GM21786 (cell line): ENCODE measurements around the gene MBD4.
"Not testable (repeated sequence)": the region's sequence is repeated elsewhere in the genome, so short reads cannot be mapped to it uniquely, and the experiment has no call there.

Experiments used
- ATAC-seq: cut with Tn5 transposase; IDR thresholded peaks from one replicate; pipeline ENCODE4 v1.9.1; 2021; ENCODE audit not compliant: unreplicated experiment

MBD4 gene

GRCh38 chr3:129412542-129413198, 27.1 kb downstream of the MBD4 start:
- no peak for ATAC-seq

- ATAC-seq: no peak
Observed at GRCh38 chr3:129410971-129411370, 28.8 kb downstream of the MBD4 start.

GRCh38 chr3:129409541-129409940, 30.2 kb downstream of the MBD4 start:
- ATAC-seq: no peak

GRCh38 chr3:129404610-129405009, 35.1 kb downstream of the MBD4 start:
- ATAC-seq: peak; percentile 54

GRCh38 chr3:129404130-129404529, 35.6 kb downstream of the MBD4 start:
- ATAC-seq: no peak

GRCh38 chr3:129403450-129403849, 36.3 kb downstream of the MBD4 start:
- no peak for ATAC-seq

- ATAC-seq: no peak
Observed at GRCh38 chr3:129402616-129403015, 37.1 kb downstream of the MBD4 start.

GRCh38 chr3:129402210-129402609, 37.5 kb downstream of the MBD4 start:
- ATAC-seq: no peak

GRCh38 chr3:129399895-129400357, 39.8 kb downstream of the MBD4 start:
- ATAC-seq: peak; percentile 4

GRCh38 chr3:129399145-129399894, 40.4 kb downstream of the MBD4 start:
- peak; percentile 83 for ATAC-seq

- no peak for ATAC-seq
Observed at GRCh38 chr3:129398803-129399144, 41.0 kb downstream of the MBD4 start.

- not testable (repeated sequence) for ATAC-seq
Observed at GRCh38 chr3:129393760-129394564, 45.8 kb downstream of the MBD4 start.

GRCh38 chr3:129393271-129393670, 46.5 kb downstream of the MBD4 start:
- ATAC-seq: no peak

GRCh38 chr3:129392106-129392887, 47.5 kb downstream of the MBD4 start:
- ATAC-seq: not testable (repeated sequence)

- not testable (repeated sequence) for ATAC-seq
Observed at GRCh38 chr3:129391583-129391982, 48.2 kb downstream of the MBD4 start.

- no peak for ATAC-seq
Observed at GRCh38 chr3:129389572-129389937, 50.2 kb downstream of the MBD4 start.

GRCh38 chr3:129388791-129389571, 50.8 kb downstream of the MBD4 start:
- not testable (repeated sequence) for ATAC-seq

- no peak for ATAC-seq
Observed at GRCh38 chr3:129387487-129387886, 52.3 kb downstream of the MBD4 start.

GRCh38 chr3:129386984-129387383, 52.8 kb downstream of the MBD4 start:
- no peak for ATAC-seq

GRCh38 chr3:129385507-129385906, 54.2 kb downstream of the MBD4 start:
- not testable (repeated sequence) for ATAC-seq
